Measurements from ENCODE around the gene EZR. TPM values are rescaled to one million over a fixed set of nuclear protein-coding genes. Genes with fewer than 3 reads are reported as not detected.

Gene EZR
- total RNA-seq, 1 donor from 2014 or later, result 90.7 TPM

GRCh38 chr6:158758941-158759479 lies 60.2 kb downstream of the EZR start:
- DNase-seq, result no peak

GRCh38 chr6:158758451-158758860 lies 60.7 kb downstream of the EZR start:
- DNase-seq, result no peak

GRCh38 chr6:158757753-158758090 lies 61.4 kb downstream of the EZR start:
- DNase-seq, result no peak

GRCh38 chr6:158756977-158757752 lies 62.0 kb downstream of the EZR start:
- no peak for DNase-seq

GRCh38 chr6:158756126-158756525 lies 63.0 kb downstream of the EZR start:
- DNase-seq, result no peak

- DNase-seq, result no peak
Observed at GRCh38 chr6:158755636-158756035, 63.5 kb downstream of the EZR start.

GRCh38 chr6:158754738-158755137 lies 64.4 kb downstream of the EZR start:
- no peak for DNase-seq

- DNase-seq, result no peak
Observed at GRCh38 chr6:158753811-158754210, 65.4 kb downstream of the EZR start.

- no peak for DNase-seq
Observed at GRCh38 chr6:158752613-158753012, 66.6 kb downstream of the EZR start.

GRCh38 chr6:158751921-158752320 lies 67.2 kb downstream of the EZR start:
- DNase-seq, result no peak

GRCh38 chr6:158751224-158751623 lies 67.9 kb downstream of the EZR start:
- DNase-seq, result no peak

GRCh38 chr6:158744986-158745430 lies 74.2 kb downstream of the EZR start:
- no peak for DNase-seq

GRCh38 chr6:158743033-158743651 lies 76.0 kb downstream of the EZR start:
- DNase-seq, result no peak

- no peak for DNase-seq
Observed at GRCh38 chr6:158739673-158740072, 79.5 kb downstream of the EZR start.

GRCh38 chr6:158737710-158738615 lies 81.2 kb downstream of the EZR start:
- DNase-seq, result no peak

- no peak for DNase-seq
Observed at GRCh38 chr6:158737082-158737709, 82.0 kb downstream of the EZR start.

- DNase-seq, result no peak
Observed at GRCh38 chr6:158735009-158735408, 84.2 kb downstream of the EZR start.

GRCh38 chr6:158730541-158730907 lies 88.6 kb downstream of the EZR start:
- DNase-seq, result no peak

GRCh38 chr6:158729906-158730540 lies 89.1 kb downstream of the EZR start:
- no peak for DNase-seq

GRCh38 chr6:158725704-158726103 lies 93.5 kb downstream of the EZR start:
- DNase-seq, result no peak

- DNase-seq, result no peak
Observed at GRCh38 chr6:158722176-158722729, 96.9 kb downstream of the EZR start.

Data from dermis blood vessel endothelial cell (primary cell).